GM19193 (cell line): Measurements from ENCODE around the gene PACSIN1.

Experiments
- POLR2A ChIP-seq: IDR thresholded peaks from 4 replicates; pipeline ENCODE4 v1.6.1; 2011; ENCODE audit not compliant: insufficient read depth, insufficient read length; ENCODE audit errors: extremely low read depth

The PACSIN1 gene

GRCh38 chr6:34575326-34575725 lies 109.5 kb downstream of the PACSIN1 start:
- TF ChIP-seq POLR2A: no peak

- TF ChIP-seq POLR2A: no peak
Observed at GRCh38 chr6:34576286-34576955, 110.5 kb downstream of the PACSIN1 start.

GRCh38 chr6:34578445-34579262 lies 112.8 kb downstream of the PACSIN1 start:
- no peak for TF ChIP-seq POLR2A

- no peak for TF ChIP-seq POLR2A
Observed at GRCh38 chr6:34580707-34581560, 115.1 kb downstream of the PACSIN1 start.

- no peak for TF ChIP-seq POLR2A
Observed at GRCh38 chr6:34581561-34581920, 115.7 kb downstream of the PACSIN1 start.

GRCh38 chr6:34583461-34583860 lies 117.6 kb downstream of the PACSIN1 start:
- no peak for TF ChIP-seq POLR2A

GRCh38 chr6:34583861-34584604 lies 118.2 kb downstream of the PACSIN1 start:
- TF ChIP-seq POLR2A: no peak

GRCh38 chr6:34584694-34585093 lies 118.8 kb downstream of the PACSIN1 start:
- no peak for TF ChIP-seq POLR2A
